AG04450 (cell line): ENCODE measurements around the gene SLC26A4. TPM values are rescaled to one million over a fixed set of nuclear protein-coding genes. Genes with fewer than 3 reads are reported as not detected.

ENCODE experiments used
- CTCF ChIA-PET: fragments of 300-600, 350-600 bp; formaldehyde crosslinking; extraction: SDS; loops from one replicate; lab custom pipeline; 2022; ENCODE audit warnings: antibody characterized with exemption, inconsistent platforms; lab: Charles Lee
- POLR2A ChIA-PET: fragments of 350-600 bp; formaldehyde crosslinking; extraction: SDS; loops from one replicate; lab custom pipeline; 2021; ENCODE audit warnings: antibody characterized with exemption, inconsistent platforms; lab: Yijun Ruan, JAX
- DNase-seq: peaks from one replicate; pipeline ENCODE4 v3.0.0-alpha.2; 2011; ENCODE audit warnings: low read depth, low spot score
- H3K27ac ChIP-seq: one replicate; pipeline ENCODE4 v1.5.1; 2012; ENCODE audit warnings: low read depth, low read length, control low read depth
- H3K27me3 ChIP-seq: one replicate; pipeline ENCODE4 v1.6.0; 2012; ENCODE audit warnings: low read length; ENCODE audit not compliant: control insufficient read depth, insufficient read depth
- H3K4me3 ChIP-seq: 2 replicates; pipeline ENCODE4 v1.5.1; 2011; ENCODE audit warnings: mild to moderate bottlenecking, low read depth, low read length, control low read depth
- H3K9me3 ChIP-seq: 2 replicates; pipeline ENCODE4 v1.5.1; 2012; ENCODE audit warnings: low read length; ENCODE audit not compliant: control insufficient read depth, insufficient read depth
- polyA plus RNA-seq: library from polyadenylated mRNA; depleted of rRNA; stranded (reverse); fragments of >200 nt; gene quantifications from 2 replicates; pipeline ENCODE4 v1.2.3, GENCODE V29; 2011
- TF ChIP-seq, protein P1 (sequence below): IDR thresholded peaks from 2 replicates; pipeline ENCODE4 v1.5.1; 2011; ENCODE audit warnings: low read depth, low read length, control low read depth, inconsistent platforms

Gene SLC26A4
- polyA plus RNA-seq, 1 experiment: 0.12 TPM

GRCh38 chr7:107666790-107667189 is 6.2 kb downstream of the SLC26A4 start:
- Histone ChIP-seq H3K9me3 (no peaks in the 10 kb centered on the region), H3K27me3 (peaks cover 4% of the 10 kb centered on the region), H3K4me3 (no peak overlapping the region), H3K27ac (no peak overlapping the region)
- TF ChIP-seq, protein P1, sequence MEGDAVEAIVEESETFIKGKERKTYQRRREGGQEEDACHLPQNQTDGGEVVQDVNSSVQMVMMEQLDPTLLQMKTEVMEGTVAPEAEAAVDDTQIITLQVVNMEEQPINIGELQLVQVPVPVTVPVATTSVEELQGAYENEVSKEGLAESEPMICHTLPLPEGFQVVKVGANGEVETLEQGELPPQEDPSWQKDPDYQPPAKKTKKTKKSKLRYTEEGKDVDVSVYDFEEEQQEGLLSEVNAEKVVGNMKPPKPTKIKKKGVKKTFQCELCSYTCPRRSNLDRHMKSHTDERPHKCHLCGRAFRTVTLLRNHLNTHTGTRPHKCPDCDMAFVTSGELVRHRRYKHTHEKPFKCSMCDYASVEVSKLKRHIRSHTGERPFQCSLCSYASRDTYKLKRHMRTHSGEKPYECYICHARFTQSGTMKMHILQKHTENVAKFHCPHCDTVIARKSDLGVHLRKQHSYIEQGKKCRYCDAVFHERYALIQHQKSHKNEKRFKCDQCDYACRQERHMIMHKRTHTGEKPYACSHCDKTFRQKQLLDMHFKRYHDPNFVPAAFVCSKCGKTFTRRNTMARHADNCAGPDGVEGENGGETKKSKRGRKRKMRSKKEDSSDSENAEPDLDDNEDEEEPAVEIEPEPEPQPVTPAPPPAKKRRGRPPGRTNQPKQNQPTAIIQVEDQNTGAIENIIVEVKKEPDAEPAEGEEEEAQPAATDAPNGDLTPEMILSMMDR: no peak
- CTCF ChIA-PET: no interaction called here
- POLR2A ChIA-PET: no interaction called here
- DNase-seq: no peak

DNA sequence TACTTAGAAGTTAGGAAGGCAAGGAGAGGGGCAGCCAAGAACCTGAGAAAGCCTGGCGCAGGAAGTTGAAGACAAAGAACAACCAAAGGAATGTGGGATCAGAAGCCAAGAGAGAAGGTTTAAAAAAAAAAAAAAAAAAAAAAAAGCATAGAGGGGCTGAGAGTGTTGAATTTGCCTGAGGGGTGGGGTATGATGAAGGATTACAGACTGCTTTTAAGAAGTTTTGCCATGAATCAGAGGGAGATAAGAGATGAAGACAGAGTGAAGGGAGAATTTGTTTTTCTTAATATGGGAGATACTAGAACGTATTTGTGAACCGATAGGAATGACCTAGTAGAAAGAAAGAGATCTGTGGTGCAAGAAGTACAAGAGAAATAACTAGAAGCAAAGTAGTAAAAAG is 6.7 kb downstream of the SLC26A4 start:
- no peak for DNase-seq
- TF ChIP-seq, protein P1: no peak
- Histone ChIP-seq H3K9me3 (no peaks in the 10 kb centered on the region), H3K4me3 (no peak overlapping the region), H3K27ac (no peak overlapping the region), H3K27me3 (no peaks in the 10 kb centered on the region)
- POLR2A ChIA-PET: no interaction called here
- CTCF ChIA-PET: no interaction called here

- H3K27me3 ChIP-seq: no peaks in the 10 kb centered on the region
- no peak overlapping the region for H3K4me3 ChIP-seq
- ChIA-PET POLR2A (no interaction called here), CTCF (no interaction called here)
- TF ChIP-seq, protein P1: no peak
- no peak for DNase-seq
- no peak overlapping the region for H3K27ac ChIP-seq
- no peaks in the 10 kb centered on the region for H3K9me3 ChIP-seq
Observed at GRCh38 chr7:107668296-107668695, 7.7 kb downstream of the SLC26A4 start.

DNA sequence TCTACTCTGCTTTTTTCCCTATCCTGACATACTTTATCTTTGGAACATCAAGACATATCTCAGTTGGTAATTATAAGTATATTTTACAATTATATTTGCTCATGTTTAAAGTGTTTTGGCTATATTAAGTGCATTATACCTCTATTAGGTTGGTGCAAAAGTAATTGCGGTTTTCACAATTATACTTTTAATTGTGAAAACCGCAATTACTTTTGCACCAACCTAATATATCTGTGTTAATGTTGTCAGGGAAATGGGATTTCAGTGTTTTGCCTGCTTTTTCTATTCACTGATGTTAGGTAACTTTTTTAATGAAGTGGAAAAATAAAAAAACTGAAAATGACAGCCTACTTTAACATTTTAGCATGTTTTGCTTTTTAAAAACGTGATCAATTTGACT is 11.6 kb downstream of the SLC26A4 start:
- POLR2A ChIA-PET: no interaction called here

DNA sequence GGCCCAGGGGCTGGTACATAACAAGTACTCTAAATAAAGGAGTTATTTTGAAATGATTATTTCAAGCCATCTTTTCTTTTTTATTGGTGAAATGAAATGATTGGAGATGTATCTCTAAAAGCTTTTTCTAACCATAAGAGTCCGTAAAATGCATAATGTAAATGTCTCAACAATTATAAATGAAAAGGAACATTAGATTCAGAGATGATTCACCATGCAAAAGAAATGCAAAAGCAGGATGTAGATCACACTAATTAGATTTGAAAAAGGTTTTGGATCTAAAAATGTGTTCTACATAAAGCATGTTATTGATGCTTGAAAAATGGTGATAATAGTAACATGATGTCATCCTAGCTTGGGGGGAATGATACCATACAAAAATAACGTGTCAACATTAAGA is 15.6 kb downstream of the SLC26A4 start:
- Histone ChIP-seq H3K4me3 (no peak overlapping the region), H3K27me3 (no peaks in the 10 kb centered on the region), H3K27ac (no peak overlapping the region), H3K9me3 (no peaks in the 10 kb centered on the region)
- DNase-seq: no peak
- POLR2A ChIA-PET: no interaction called here
- TF ChIP-seq, protein P1: no peak
- CTCF ChIA-PET: no interaction called here

More for the DNA sequence above, 11.6 kb downstream of the SLC26A4 start:
- CTCF ChIA-PET: no interaction called here
- Histone ChIP-seq H3K27me3 (no peaks in the 10 kb centered on the region), H3K9me3 (no peaks in the 10 kb centered on the region), H3K4me3 (no peak overlapping the region), H3K27ac (no peak overlapping the region)
- DNase-seq: no peak
- TF ChIP-seq, protein P1: no peak
